GM10266 (cell line): ENCODE results near the gene TNPO3.
"Not testable (repeated sequence)": the region's sequence is repeated elsewhere in the genome, so short reads cannot be mapped to it uniquely, and the experiment has no call there.

Experiments used
- DNase-seq: peaks from one replicate; pipeline ENCODE4 v3.0.0; 2012; ENCODE audit errors: extremely low spot score
- TF ChIP-seq, protein P1 (sequence below): IDR thresholded peaks from 2 replicates; pipeline ENCODE4 v1.5.1; 2012; ENCODE audit warnings: mild to moderate bottlenecking, low read depth; ENCODE audit not compliant: control insufficient read depth, insufficient read depth; ENCODE audit errors: missing control alignments

The TNPO3 gene

DNA sequence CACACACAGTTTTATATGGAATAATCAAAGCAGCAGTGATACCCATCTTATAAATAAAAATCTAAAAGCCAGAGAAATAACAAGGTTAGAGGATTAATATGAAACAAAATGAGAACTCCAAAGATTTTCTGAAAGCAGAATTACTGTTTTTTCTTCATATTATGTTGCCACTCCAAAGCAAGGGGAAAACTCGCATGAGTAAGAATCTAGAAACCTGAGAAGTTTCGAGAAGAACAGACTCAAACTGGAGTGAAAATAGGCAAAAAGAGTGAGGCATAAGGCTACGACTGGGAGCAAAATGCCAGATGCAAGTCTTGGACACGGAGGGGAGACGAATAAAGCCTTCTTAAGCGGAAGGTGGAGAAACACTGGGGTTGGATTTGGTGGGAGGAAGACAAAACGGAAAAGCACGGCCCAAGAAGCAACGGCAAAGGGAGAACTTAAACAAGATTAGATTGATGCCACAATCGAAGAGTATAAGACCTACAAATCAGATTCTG, 923 bp downstream of the TNPO3 start:
- TF ChIP-seq, protein P1, sequence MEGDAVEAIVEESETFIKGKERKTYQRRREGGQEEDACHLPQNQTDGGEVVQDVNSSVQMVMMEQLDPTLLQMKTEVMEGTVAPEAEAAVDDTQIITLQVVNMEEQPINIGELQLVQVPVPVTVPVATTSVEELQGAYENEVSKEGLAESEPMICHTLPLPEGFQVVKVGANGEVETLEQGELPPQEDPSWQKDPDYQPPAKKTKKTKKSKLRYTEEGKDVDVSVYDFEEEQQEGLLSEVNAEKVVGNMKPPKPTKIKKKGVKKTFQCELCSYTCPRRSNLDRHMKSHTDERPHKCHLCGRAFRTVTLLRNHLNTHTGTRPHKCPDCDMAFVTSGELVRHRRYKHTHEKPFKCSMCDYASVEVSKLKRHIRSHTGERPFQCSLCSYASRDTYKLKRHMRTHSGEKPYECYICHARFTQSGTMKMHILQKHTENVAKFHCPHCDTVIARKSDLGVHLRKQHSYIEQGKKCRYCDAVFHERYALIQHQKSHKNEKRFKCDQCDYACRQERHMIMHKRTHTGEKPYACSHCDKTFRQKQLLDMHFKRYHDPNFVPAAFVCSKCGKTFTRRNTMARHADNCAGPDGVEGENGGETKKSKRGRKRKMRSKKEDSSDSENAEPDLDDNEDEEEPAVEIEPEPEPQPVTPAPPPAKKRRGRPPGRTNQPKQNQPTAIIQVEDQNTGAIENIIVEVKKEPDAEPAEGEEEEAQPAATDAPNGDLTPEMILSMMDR, result no peak
- no peak for DNase-seq

DNA sequence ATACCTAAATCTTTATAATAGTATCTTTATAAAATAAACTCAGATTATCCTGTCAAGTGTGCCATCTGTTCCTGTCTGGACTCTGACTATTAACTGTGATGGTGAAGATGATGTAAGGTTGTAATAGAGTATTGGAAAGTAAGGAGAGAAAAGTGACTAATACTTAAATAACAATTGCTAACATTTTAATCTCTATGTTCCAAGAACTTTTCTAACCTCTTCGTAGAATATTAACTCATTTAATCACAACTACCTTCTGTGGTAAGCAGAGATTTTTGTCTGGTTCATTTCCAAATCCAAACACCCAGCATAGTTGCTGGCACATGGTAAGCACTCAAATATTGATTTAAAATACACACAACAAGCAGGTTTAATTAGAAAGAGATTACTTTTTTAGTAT, 2.5 kb downstream of the TNPO3 start:
- DNase-seq, result no peak
- TF ChIP-seq, protein P1, result no peak

DNA sequence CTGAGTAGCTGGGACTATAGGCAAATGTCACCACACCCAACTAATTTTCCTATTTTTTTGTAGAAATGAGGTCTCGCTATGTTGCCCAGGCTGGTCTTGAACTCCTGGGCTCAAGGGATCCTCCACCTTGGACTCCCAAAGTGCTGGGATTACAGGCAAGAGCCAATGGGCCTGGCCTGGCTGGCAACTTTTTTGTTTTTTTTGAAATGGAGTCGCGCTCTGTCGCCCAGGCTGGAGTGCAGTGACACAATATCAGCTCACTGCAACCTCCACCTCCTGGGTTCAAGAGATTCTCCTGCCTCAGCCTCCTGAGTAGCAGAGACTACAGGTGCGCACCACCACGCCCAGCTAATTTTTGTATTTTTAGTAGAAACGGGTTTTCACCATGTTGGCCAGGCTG, 3.5 kb downstream of the TNPO3 start:
- DNase-seq, result not testable (repeated sequence)

DNA sequence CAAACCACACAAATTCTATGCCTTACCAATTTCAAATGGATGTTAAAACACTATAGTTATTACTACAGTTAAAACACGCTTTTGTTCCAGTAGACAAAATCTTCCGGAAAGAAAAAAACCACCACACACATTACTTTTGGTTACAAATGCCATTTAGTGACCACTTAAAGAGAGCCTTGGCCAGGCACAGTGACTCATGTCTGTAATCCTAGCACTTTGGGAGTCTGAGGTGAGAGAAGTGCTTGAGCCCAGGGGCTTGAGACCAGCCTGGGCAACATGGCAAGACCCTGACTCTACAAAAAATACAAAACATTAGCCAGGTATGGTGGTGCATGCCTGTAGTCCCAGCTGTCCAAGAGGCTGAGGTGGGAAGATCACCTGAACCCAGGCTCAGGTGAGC, 7.2 kb downstream of the TNPO3 start:
- no peak for DNase-seq
- TF ChIP-seq, protein P1, result no peak

DNA sequence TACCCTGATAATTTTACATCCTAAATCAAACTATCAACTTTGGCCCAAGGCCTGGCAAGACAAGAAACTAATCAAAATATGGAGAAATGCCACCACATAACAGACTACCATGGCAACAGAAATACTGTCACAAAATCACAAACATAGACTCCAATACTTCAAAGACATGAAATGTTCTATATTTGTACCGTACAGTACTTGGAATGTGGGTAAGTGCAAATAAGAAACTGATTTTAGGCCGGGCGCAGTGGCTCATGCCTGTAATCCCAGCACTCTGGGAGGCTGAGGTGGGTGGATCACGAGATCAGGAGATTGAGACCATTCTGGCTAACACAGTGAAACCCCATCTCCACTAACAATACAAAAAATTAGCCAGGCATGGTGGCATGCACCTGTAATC, 9.2 kb downstream of the TNPO3 start:
- TF ChIP-seq, protein P1, result no peak
- DNase-seq, result no peak

DNA sequence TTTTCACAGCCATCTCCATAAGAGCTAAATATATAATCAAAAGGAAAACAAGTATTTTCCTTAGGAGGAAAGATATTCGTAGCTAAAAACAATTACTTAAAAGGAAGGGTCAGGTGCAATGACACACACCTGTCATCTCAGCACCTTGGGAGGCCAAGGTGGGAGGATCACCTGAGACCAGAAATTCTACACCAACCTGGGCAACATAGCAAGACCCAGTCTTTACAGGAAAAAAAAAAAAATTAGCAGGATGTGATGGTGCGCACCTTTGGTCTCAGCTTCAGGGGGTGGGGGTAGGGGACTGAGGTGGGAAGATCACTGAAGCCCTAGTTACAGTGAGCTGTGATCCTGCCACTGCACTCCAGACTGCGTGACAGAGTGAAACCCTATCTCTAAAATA, 11.9 kb downstream of the TNPO3 start:
- DNase-seq, result no peak
- TF ChIP-seq, protein P1, result no peak

DNA sequence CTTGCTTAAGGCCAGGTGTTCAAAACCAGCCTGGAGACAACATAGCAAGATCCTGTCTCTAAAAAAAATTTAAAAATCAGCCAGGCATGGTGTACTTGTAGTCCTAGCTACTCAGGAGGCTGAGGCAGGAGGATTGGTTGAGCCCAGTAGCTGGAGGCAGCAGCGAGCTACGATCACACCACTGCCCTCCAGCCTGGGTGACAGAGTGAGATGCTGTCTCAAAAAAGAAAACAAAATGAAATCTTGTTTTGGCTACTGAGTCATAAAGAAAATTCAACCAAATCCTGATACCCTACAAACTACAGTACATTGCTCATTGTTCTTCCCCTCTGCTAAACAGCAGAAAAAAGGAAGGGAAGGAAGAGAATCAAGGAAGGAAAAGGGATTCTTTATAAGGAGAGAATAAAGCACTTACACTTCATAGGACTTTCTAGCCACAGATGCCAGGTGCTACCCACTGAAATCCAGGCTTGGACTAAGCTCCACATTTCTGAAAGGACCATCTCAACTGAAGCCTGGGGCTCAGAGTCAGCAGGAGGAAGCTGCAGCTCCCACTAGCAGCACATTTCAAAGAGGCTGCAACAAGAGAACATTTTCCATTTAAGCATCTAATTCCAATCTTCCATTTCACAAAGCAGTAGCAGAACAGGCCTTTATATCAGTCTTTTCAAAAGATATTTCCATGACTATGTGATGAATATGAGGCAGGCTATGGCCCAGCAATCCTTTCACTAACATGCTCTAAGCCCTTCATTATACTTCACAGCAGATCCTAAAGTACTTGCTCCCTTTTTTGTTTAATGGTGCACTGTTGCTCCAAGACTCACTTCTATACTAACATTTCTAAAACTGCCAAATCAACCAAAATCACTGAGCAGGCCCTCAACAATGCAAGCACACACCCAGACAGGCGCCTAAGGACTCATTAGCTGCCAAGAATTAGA, 13.5 kb downstream of the TNPO3 start:
- TF ChIP-seq, protein P1, result no peak

DNA sequence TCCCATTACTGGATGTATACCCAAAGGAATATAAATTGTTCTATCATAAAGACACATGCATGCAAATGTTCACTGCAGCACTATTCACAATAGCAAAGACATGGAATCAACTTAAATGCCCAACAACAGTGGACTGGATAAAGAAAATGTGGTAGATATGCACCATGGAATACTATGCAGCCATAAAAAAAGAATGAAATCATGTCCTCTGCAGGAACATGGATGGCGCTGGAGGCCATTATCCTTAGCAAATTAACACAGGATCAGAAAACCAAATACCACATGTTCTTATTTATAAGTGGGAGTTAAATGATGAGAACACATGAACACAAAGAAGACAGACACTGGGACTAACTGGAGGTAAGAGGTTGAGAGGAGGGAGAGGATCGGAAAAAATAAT, 16.4 kb downstream of the TNPO3 start:
- DNase-seq, result not testable (repeated sequence)

More for the DNA sequence above, 13.5 kb downstream of the TNPO3 start:
- no peak for DNase-seq
